Measurements from ENCODE around the gene FTSJ3.
"Not testable (repeated sequence)": the region's sequence is repeated elsewhere in the genome, so short reads cannot be mapped to it uniquely, and the experiment has no call there.

The FTSJ3 gene

GRCh38 chr17:63828936-63829335 lies 1.5 kb upstream of the FTSJ3 start:
- DNase-seq (ENCODE audit: low read depth in 2 of 3, low spot score in 2 of 3) = no peak

- no peak for DNase-seq (ENCODE audit: low read depth in 2 of 3, low spot score in 2 of 3)
These were observed 348 bp upstream of the FTSJ3 start for GRCh38 chr17:63827801-63828221.

GRCh38 chr17:63826468-63827001 lies 928 bp downstream of the FTSJ3 start:
- DNase-seq (ENCODE audit: low read depth in 2 of 3, low spot score in 2 of 3) = no peak

GRCh38 chr17:63824362-63824761 lies 3.1 kb downstream of the FTSJ3 start:
- DNase-seq (ENCODE audit: low read depth in 2 of 3, low spot score in 2 of 3) = no peak

GRCh38 chr17:63823659-63824331 lies 3.7 kb downstream of the FTSJ3 start:
- no peak for DNase-seq (ENCODE audit: low read depth in 2 of 3, low spot score in 2 of 3)

- DNase-seq (ENCODE audit: low read depth in 2 of 3, low spot score in 2 of 3) = no peak
These were observed 4.9 kb downstream of the FTSJ3 start for GRCh38 chr17:63822537-63822936.

GRCh38 chr17:63821804-63822203 lies 5.7 kb downstream of the FTSJ3 start:
- no peak for DNase-seq (ENCODE audit: low read depth in 2 of 3, low spot score in 2 of 3)

- DNase-seq (ENCODE audit: low read depth in 2 of 3, low spot score in 2 of 3) = no peak
These were observed 6.4 kb downstream of the FTSJ3 start for GRCh38 chr17:63820963-63821561.

GRCh38 chr17:63819585-63820537 lies 7.6 kb downstream of the FTSJ3 start:
- no peak for DNase-seq (ENCODE audit: low read depth in 2 of 3, low spot score in 2 of 3)

GRCh38 chr17:63819131-63819530 lies 8.3 kb downstream of the FTSJ3 start:
- no peak for DNase-seq (ENCODE audit: low read depth in 2 of 3, low spot score in 2 of 3)

GRCh38 chr17:63817736-63818385 lies 9.6 kb downstream of the FTSJ3 start:
- DNase-seq (ENCODE audit: low read depth in 2 of 3, low spot score in 2 of 3) = no peak

GRCh38 chr17:63816669-63817068 lies 10.8 kb downstream of the FTSJ3 start:
- DNase-seq (ENCODE audit: low read depth in 2 of 3, low spot score in 2 of 3) = no peak

- no peak for DNase-seq (ENCODE audit: low read depth in 2 of 3, low spot score in 2 of 3)
These were observed 11.3 kb downstream of the FTSJ3 start for GRCh38 chr17:63816123-63816522.

- no peak for DNase-seq (ENCODE audit: low read depth in 2 of 3, low spot score in 2 of 3)
These were observed 17.5 kb downstream of the FTSJ3 start for GRCh38 chr17:63809970-63810369.

GRCh38 chr17:63805591-63805990 lies 21.9 kb downstream of the FTSJ3 start:
- DNase-seq (ENCODE audit: low read depth in 2 of 3, low spot score in 2 of 3) = no peak

GRCh38 chr17:63804328-63804727 lies 23.1 kb downstream of the FTSJ3 start:
- no peak for DNase-seq (ENCODE audit: low read depth in 2 of 3, low spot score in 2 of 3)

GRCh38 chr17:63800783-63801182 lies 26.7 kb downstream of the FTSJ3 start:
- DNase-seq (ENCODE audit: low read depth in 2 of 3, low spot score in 2 of 3) = no peak

- DNase-seq (ENCODE audit: low read depth in 2 of 3, low spot score in 2 of 3) = no peak
These were observed 28.8 kb downstream of the FTSJ3 start for GRCh38 chr17:63798572-63799106.

- not testable (repeated sequence) for DNase-seq (ENCODE audit: low read depth in 2 of 3, low spot score in 2 of 3)
These were observed 31.1 kb downstream of the FTSJ3 start for GRCh38 chr17:63796375-63796774.

- DNase-seq (ENCODE audit: low read depth in 2 of 3, low spot score in 2 of 3) = no peak
These were observed 35.3 kb downstream of the FTSJ3 start for GRCh38 chr17:63792055-63792729.
